ACC112 (cell line): ENCODE measurements around the gene SNX9.
"Not testable (repeated sequence)": the region's sequence is repeated elsewhere in the genome, so short reads cannot be mapped to it uniquely, and the experiment has no call there.

Source experiments
- H2AFZ ChIP-seq: fragments of 200-600 bp; sonication (generic); one replicate; pipeline ENCODE4 v1.6.0; 2017; ENCODE audit warnings: antibody characterized with exemption, low read length; ENCODE audit not compliant: unreplicated experiment
- H3K27ac ChIP-seq: fragments of 200-600 bp; sonication (generic); 2 replicates; pipeline ENCODE4 v1.5.1; 2014; ENCODE audit warnings: low read depth, mild to moderate bottlenecking, antibody characterized with exemption, low read length, moderate library complexity
- H3K27me3 ChIP-seq: fragments of 200-600 bp; sonication (generic); 2 replicates; pipeline ENCODE4 v1.6.1; 2014; ENCODE audit warnings: mild to moderate bottlenecking, antibody characterized with exemption, low read length, moderate library complexity, mixed read lengths; ENCODE audit not compliant: insufficient read depth
- H3K36me3 ChIP-seq: fragments of 200-600 bp; sonication (generic); 2 replicates; pipeline ENCODE4 v1.6.1; 2016; ENCODE audit warnings: mild to moderate bottlenecking, antibody characterized with exemption, low read length, moderate library complexity, mixed read lengths; ENCODE audit not compliant: insufficient read depth
- H3K4me1 ChIP-seq: fragments of 200-600 bp; sonication (generic); one replicate; pipeline ENCODE4 v1.6.1; 2016; ENCODE audit warnings: low read length, mixed read lengths; ENCODE audit not compliant: insufficient read depth, unreplicated experiment, control insufficient read depth
- H3K4me3 ChIP-seq: fragments of 200-600 bp; sonication (generic); 2 replicates; pipeline ENCODE4 v1.5.1; 2014; ENCODE audit warnings: mild to moderate bottlenecking, low read depth, low read length
- H3K79me2 ChIP-seq: fragments of 200-600 bp; sonication (generic); one replicate; pipeline ENCODE4 v1.6.0; 2016; ENCODE audit warnings: low read length; ENCODE audit not compliant: control insufficient read depth, unreplicated experiment, insufficient read depth

SNX9 gene

DNA sequence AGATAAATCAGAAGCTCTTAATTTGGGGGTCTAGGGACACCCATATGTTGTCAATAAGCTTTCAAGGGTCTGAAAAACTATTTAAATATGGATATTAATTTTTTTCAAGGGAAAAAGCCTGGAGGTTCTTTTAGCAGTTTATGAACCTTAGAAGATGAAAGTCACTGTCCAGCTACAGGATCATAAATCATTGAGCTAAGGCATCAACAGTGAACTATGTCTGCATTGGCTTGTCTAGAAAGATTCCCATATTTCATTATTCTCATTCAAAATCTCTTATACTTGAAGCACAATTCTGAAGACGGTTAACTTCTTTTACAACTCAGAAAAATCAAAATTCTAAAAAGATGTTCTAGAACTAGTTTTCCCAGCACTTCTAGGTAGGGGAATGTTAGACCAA, 34.9 kb upstream of the SNX9 start:
- H3K27ac ChIP-seq = no peak overlapping the region
- no peaks in the 10 kb centered on the region for H3K79me2 ChIP-seq
- no peak overlapping the region for H3K4me3 ChIP-seq
- H2AFZ ChIP-seq = no peak overlapping the region
- H3K36me3 ChIP-seq = no peaks in the 10 kb centered on the region
- H3K4me1 ChIP-seq = peaks cover 3% of the 10 kb centered on the region
- no peaks in the 10 kb centered on the region for H3K27me3 ChIP-seq

DNA sequence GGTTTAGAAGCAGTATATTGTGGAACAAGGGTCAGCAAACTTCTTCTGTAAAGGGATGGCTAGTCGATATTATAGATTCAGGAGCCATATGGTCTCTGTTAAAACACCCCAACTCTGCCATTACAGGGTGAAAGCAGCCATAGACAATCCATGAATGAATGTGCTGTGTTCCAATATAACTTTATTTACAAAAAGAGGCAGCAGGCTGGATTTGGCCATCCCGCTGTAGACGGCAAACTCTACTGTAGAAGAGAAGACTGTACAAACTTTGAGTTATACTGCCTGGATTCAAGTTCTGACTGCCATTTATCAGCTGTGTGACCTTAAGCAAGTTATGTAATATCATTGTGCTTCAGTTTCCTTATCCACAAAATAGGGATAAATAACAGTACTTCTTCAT, 33.7 kb upstream of the SNX9 start:
- H3K27ac ChIP-seq = no peak overlapping the region
- H2AFZ ChIP-seq = no peak overlapping the region
- no peak overlapping the region for H3K4me3 ChIP-seq
- peaks cover 3% of the 10 kb centered on the region for H3K4me1 ChIP-seq
- H3K27me3 ChIP-seq = no peaks in the 10 kb centered on the region
- H3K36me3 ChIP-seq = no peaks in the 10 kb centered on the region
- H3K79me2 ChIP-seq = no peaks in the 10 kb centered on the region

DNA sequence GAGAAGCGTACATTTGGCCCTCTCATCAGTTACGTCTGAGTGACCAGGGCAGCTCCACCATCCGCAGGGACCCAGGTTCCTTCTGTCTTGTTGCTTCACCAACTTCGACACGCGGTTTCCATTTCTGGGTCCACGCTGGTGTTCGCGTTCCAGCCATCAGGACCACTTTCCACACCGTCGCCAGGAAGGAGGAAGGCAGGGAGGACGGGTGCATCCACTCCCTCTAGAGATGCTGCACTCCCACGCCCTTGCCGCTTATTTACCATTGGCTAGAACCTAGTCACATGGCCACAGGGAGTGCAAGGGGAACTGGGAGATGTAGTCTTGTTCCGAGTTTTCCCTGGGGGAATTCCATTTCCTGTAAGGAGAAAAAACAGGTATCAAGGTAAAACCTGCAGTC, 33.2 kb upstream of the SNX9 start:
- Histone ChIP-seq H3K27ac (no peak overlapping the region), H3K79me2 (no peaks in the 10 kb centered on the region), H2AFZ (no peak overlapping the region), H3K27me3 (no peaks in the 10 kb centered on the region), H3K4me3 (no peak overlapping the region), H3K4me1 (peaks cover 3% of the 10 kb centered on the region), H3K36me3 (no peaks in the 10 kb centered on the region)

DNA sequence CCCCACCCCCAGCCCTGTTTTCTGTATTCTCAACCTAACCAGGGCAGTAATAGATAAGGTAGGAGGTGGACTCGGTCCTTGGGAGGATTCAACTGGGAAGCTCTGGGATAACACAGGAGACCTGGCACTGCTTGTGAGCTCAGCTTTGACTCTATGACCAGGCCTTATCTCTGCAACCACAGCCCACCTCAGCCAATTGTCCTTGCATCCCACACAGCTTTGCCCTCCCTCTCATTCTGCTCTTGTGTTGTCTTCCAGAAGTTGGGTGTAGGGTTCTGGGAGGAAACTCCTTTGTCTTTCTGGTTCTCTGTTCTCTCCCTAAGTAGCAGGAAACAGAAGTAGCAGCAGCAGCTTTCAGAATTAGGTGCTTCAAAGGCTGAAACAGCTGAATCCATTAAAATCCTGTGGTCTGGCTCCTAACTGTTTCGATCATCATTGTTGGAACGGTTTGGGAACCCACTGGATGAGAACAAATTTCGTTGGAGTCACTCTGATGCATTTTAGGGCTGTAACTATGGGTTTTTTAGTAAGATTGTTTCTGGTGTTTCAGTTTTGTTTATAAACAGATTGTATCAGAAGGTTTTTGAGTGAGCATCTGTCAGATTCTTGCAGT, 32.4 kb upstream of the SNX9 start:
- Histone ChIP-seq H3K79me2 (no peaks in the 10 kb centered on the region), H3K36me3 (no peaks in the 10 kb centered on the region), H3K27me3 (no peaks in the 10 kb centered on the region), H3K27ac (no peak overlapping the region), H3K4me1 (peaks cover 3% of the 10 kb centered on the region), H2AFZ (no peak overlapping the region), H3K4me3 (no peak overlapping the region)

DNA sequence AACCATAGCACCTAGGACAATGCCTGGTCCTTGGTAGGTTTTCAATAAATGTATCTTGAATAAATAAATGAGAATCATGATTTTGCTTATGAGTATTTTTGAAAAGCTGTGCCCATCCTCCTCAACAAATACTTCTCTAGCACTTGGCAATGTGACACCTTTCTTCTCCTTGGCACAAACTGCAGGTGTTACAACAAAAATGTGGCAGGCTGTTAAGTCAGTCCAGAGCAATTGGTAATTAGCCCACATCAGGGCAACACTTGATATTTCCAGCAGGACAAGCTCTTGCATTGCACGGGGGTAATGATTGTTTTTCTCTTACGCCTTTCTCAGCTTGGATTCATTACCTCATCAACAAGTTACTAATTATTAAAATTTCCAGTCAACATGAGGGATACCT, 31.6 kb upstream of the SNX9 start:
- H3K4me3 ChIP-seq = no peak overlapping the region
- H3K27ac ChIP-seq = no peak overlapping the region
- H3K4me1 ChIP-seq = peaks cover 9% of the 10 kb centered on the region
- no peaks in the 10 kb centered on the region for H3K79me2 ChIP-seq
- H3K36me3 ChIP-seq = no peaks in the 10 kb centered on the region
- H3K27me3 ChIP-seq = no peaks in the 10 kb centered on the region
- H2AFZ ChIP-seq = no peak overlapping the region

DNA sequence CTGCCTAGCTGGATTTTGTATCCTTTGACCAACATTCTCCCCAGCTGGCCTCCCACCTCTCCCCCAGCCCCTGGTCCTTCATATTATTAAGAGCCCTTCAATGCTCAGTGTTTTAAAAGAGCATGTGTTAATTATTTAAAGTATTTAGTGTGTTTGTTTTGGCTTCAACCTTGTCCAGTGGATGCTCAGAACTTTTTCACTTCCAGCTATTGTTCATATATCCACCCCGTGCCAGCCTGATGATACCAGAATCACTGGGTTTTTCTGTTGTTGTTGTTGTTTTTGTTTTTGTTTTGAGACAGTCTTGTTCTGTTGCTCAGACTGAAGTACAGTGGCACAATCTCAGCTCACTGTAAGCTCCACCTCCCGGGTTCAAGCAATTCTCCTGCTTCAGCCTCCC, 30.4 kb upstream of the SNX9 start:
- Histone ChIP-seq H3K36me3 (no peaks in the 10 kb centered on the region), H3K4me1 (peaks cover 6% of the 10 kb centered on the region), H3K79me2 (no peaks in the 10 kb centered on the region), H3K27me3 (no peaks in the 10 kb centered on the region), H3K27ac (no peak overlapping the region), H2AFZ (no peak overlapping the region), H3K4me3 (no peak overlapping the region)

DNA sequence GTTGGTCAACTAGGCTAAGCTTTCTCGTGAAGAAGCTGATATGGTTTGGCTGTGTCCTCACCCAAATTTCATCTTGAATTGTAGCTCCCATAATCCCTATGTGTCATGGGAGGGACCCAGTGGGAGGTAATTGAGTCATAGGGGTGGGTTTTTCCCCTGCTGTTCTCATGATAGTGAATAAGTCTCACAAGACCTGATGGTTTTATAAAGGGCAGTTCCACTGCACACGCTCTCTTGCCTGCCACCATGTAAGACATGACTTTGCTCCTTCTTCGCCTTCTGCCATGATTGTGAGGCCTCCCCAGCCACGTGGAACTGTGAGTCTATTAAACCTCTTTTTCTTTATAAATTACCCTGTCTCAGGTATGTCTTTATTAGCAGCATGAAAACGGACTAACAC, 29.0 kb upstream of the SNX9 start:
- H3K4me3 ChIP-seq, H2AFZ ChIP-seq, H3K79me2 ChIP-seq, H3K4me1 ChIP-seq, H3K36me3 ChIP-seq, H3K27ac ChIP-seq, H3K27me3 ChIP-seq: not testable (repeated sequence)

DNA sequence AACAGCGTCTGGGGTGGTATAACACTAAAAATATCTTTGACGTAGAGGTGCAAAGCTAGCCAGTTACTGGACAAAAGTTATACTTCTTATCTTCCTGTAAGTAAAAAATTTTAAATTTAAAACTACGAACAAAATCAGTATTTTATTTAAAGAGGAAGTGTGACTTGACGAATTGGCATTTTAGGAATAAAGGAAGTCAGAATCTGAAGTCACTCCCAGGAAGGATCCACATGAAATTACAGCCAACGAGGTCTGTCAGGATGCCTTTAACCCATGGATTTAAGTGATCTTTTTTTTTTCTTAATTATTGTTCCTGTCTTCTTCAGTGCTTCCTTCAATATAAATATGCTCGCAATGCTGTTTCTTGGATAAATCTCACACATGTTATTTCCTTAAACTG, 27.2 kb upstream of the SNX9 start:
- Histone ChIP-seq H3K27ac (no peak overlapping the region), H3K79me2 (no peaks in the 10 kb centered on the region), H2AFZ (no peak overlapping the region), H3K4me3 (no peak overlapping the region), H3K4me1 (peaks cover 9% of the 10 kb centered on the region), H3K27me3 (no peaks in the 10 kb centered on the region), H3K36me3 (no peaks in the 10 kb centered on the region)

DNA sequence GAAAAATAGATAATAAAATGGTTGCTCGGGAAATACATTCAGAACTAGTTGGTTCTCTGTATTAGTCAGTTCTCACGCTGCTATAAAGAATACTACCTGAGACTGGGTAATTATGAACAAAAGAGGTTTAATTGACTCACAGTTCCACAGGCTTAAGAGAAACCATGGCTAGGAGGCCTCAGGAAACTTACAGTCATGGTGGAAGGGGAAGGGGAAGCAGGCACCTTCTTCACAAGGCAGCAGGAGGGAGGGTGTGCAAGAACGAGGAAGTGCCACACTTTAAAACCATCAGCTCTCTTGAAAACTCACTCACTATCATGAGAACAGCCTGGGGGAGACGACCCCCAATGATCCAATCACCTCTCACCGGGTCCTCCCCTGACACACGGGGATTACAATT, 24.2 kb upstream of the SNX9 start:
- Histone ChIP-seq H3K27ac (no peak overlapping the region), H3K36me3 (no peaks in the 10 kb centered on the region), H3K27me3 (no peaks in the 10 kb centered on the region), H3K79me2 (no peaks in the 10 kb centered on the region), H3K4me1 (peaks cover 10% of the 10 kb centered on the region), H3K4me3 (no peak overlapping the region), H2AFZ (no peak overlapping the region)

DNA sequence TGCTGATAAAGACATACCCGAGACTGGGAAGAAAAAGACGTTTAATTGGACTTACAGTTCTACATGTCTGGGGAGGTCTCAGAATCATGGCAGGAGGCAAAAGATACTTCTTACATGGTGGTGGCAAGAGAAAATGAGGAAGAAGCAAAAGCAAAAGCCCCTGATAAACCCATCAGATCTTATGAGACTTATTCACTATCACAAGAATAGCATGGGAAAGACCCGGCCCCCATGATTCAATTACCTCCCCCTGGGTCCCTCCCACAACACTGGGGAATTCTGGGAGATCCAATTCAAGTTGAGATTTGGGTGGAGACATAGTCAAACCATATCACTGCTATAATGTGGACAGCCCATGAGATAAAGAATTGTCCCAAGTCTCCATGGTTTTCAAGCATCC, 23.5 kb upstream of the SNX9 start:
- not testable (repeated sequence) for H3K36me3 ChIP-seq, H3K27me3 ChIP-seq, H3K79me2 ChIP-seq, H2AFZ ChIP-seq, H3K27ac ChIP-seq, H3K4me3 ChIP-seq
- H3K4me1 ChIP-seq = peaks cover 10% of the 10 kb centered on the region

DNA sequence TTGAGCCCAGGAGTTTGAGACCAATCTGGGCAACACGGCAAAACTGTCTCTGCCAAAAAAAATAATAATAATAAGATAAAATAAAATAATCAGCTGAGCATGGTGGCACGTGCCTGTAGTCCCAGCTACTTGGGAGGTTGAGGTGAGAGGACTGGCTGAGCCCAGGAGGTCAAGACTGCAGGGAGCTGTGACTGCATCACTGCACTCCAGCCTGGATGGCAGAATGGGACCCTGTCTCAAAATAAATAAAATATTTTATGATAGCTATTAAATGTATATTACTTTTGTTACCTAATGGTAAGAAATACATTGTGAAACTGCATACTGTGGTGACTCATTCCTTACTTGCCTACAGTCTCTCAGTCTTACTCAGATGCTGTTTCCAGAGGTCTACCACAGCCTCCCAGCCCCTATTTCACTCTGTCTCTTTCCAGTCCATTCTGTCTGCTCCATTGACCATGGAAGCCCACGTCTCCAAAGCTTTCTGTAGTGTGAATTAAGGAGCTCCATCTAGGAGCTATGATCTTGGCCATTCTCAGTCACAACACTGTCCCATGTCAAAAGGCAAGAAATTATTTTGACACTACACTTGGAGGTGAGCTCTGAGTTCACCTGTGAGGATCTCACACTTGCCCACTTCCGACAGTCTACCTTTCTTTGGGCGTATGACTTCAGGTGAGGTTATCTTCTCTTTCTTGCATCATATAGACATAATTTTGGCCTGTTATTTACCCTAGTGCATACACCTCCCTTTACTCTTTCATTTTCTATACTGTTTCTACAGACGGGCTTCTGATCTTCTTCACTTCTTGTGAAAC, 22.4 kb upstream of the SNX9 start:
- Histone ChIP-seq H3K79me2 (no peaks in the 10 kb centered on the region), H3K4me1 (peaks cover 10% of the 10 kb centered on the region), H3K36me3 (no peaks in the 10 kb centered on the region), H2AFZ (no peak overlapping the region), H3K4me3 (no peak overlapping the region), H3K27me3 (no peaks in the 10 kb centered on the region), H3K27ac (no peak overlapping the region)
